Colonic mucosa (tissue), 4 donors: ENCODE measurements around the gene SERPINB6. TPM values are rescaled to one million over a fixed set of nuclear protein-coding genes. Genes with fewer than 3 reads are reported as not detected.

Experiments
- DNase-seq: peaks from one replicate; pipeline ENCODE4 v3.0.0-alpha.2; 2020
- H3K27ac ChIP-seq: fragments of 200-600 bp; one replicate; pipeline ENCODE4 v1.8.0; 2021
- H3K27me3 ChIP-seq: fragments of 200-600 bp; one replicate; pipeline ENCODE4 v1.8.0; 2021
- H3K36me3 ChIP-seq: fragments of 200-600 bp; one replicate; pipeline ENCODE4 v1.8.0; 2021
- H3K4me1 ChIP-seq: fragments of 200-600 bp; one replicate; pipeline ENCODE4 v1.8.0; 2021; ENCODE audit warnings: mild to moderate bottlenecking
- H3K4me3 ChIP-seq: fragments of 200-600 bp; one replicate; pipeline ENCODE4 v1.8.0; 2021
- H3K9ac ChIP-seq, 2 donors: one replicate each; pipeline ENCODE4 v1.7.0; 2013; ENCODE audit warnings: control low read depth in 2 of 2, low read depth in 2 of 2, low read length in 2 of 2
- H3K9me3 ChIP-seq: fragments of 200-600 bp; one replicate; pipeline ENCODE4 v1.8.0; 2021
- intact Hi-C: fragments of 100-400 bp; cut with DNase I; formaldehyde crosslinking; loops from one replicate; pipeline ENCODE4 v1.14.1; 2022
- total RNA-seq, 2 donors: library from RNA; stranded (reverse); fragmentation: NEBNext Ultra II Directional in 1 of 2; extraction: Animal tissue kit (Norgen Biotek cat#: 25700) in 1 of 2; gene quantifications; one replicate each; pipeline ENCODE4 v1.2.1, GENCODE V29; 2021
- TF ChIP-seq, protein P1 (sequence below): fragments of 200-600 bp; IDR thresholded peaks from one replicate; pipeline ENCODE4 v1.8.0; 2022; ENCODE audit warnings: antibody characterized with exemption, mild to moderate bottlenecking
- donor health status: healthy.
- donor health status: DM: no; HTN: no; CAD: no.
- donor health status: DM: no; HTN: no; CAD: no.

SERPINB6 gene
- total RNA-seq, 2 donors from 2014 or later: 139 to 285 TPM

DNA sequence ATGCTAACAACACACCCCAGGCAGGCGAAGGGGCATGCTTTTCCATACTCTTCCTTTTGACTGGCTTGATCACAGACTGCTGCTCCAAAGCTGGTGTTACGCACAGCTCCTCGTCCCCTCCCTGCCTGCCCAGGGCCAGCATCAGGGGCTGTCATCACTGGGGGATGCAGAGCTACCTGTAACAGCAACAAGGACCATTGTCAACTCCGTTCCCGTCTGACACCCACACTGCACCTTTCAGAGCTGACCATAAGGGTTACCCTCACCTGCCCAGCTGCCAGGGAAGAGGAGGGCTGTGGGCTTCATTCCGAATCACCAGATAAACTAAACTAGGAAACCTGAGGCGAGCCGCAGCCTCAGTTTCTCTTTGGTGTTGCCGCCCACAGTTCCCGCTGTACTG lies 43.8 kb upstream of the SERPINB6 start:
- no peak overlapping the region for H3K9ac ChIP-seq
- no peaks in the 10 kb centered on the region for H3K9me3 ChIP-seq
- intact Hi-C loops: no loop called here
- H3K4me1 ChIP-seq: no peaks in the 10 kb centered on the region
- no peaks in the 10 kb centered on the region for H3K27me3 ChIP-seq
- no peak overlapping the region for H3K27ac ChIP-seq
- no peaks in the 10 kb centered on the region for H3K36me3 ChIP-seq
- TF ChIP-seq, protein P1, sequence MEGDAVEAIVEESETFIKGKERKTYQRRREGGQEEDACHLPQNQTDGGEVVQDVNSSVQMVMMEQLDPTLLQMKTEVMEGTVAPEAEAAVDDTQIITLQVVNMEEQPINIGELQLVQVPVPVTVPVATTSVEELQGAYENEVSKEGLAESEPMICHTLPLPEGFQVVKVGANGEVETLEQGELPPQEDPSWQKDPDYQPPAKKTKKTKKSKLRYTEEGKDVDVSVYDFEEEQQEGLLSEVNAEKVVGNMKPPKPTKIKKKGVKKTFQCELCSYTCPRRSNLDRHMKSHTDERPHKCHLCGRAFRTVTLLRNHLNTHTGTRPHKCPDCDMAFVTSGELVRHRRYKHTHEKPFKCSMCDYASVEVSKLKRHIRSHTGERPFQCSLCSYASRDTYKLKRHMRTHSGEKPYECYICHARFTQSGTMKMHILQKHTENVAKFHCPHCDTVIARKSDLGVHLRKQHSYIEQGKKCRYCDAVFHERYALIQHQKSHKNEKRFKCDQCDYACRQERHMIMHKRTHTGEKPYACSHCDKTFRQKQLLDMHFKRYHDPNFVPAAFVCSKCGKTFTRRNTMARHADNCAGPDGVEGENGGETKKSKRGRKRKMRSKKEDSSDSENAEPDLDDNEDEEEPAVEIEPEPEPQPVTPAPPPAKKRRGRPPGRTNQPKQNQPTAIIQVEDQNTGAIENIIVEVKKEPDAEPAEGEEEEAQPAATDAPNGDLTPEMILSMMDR: no peak
- no peak for DNase-seq
- H3K4me3 ChIP-seq: no peak overlapping the region

DNA sequence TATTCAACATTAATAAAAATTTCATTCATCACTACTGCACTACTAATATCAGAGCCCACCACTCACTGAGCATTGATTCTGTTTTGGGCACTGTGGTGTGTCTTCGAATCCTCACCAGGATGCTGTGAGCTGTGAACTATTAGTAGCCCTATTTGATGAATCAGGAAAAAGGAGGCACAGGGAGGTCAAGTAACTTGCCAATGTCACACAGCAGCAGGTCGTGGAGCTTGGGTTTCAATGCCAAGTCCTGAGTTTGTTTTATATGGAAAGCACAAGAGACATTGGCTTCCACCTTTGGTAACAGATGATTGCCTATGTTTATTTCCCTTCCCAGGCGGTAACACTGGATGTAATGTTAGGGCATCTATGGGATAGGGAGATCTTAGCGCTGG lies 43.3 kb upstream of the SERPINB6 start:
- no peaks in the 10 kb centered on the region for H3K36me3 ChIP-seq
- H3K4me1 ChIP-seq: no peaks in the 10 kb centered on the region
- no peak overlapping the region for H3K9ac ChIP-seq
- intact Hi-C loops: no loop called here
- H3K9me3 ChIP-seq: no peaks in the 10 kb centered on the region
- no peaks in the 10 kb centered on the region for H3K27me3 ChIP-seq
- no peak for DNase-seq
- H3K4me3 ChIP-seq: no peak overlapping the region
- no peak overlapping the region for H3K27ac ChIP-seq
- TF ChIP-seq, protein P1: no peak

DNA sequence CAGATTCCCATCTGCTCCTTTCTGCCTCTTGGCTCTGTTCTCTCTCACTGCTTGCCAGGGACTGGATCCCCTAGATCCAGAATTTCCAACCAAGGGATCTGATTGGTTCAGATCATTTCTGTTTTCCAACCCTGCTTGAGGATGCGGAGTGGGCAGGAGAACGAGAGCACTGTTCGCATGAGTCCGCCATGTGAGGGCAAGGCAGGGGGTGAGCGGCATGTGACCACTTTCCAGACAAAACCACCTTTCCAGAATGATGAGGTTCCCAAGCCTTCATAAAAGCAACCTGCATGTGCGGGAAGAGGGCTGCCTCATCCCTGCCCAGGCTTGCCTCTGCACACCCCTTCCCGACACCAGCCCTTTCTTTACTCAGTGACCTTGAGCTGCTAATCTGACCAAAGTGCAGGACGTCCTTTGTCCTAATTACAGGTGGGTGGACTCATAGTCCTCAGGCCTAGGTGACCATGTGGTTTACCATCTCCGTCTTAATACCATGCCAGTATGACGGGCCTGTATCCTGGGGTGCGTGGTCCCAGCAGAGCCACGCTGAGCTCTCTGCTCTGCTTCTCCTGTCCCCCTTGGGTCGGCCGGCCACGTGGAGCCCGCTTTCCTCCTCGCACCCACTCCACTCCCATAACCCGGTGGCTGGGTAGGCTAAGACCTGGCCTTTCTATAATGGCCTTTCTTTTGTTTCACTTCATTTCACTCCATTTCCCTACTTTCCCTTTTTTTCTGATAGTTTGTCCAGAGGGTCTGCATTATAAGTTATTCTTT lies 42.7 kb upstream of the SERPINB6 start:
- H3K4me1 ChIP-seq: no peaks in the 10 kb centered on the region
- no peak overlapping the region for H3K27ac ChIP-seq
- TF ChIP-seq, protein P1: no peak
- no peak overlapping the region for H3K4me3 ChIP-seq
- DNase-seq: no peak
- no peaks in the 10 kb centered on the region for H3K9me3 ChIP-seq
- intact Hi-C loops: no loop called here
- no peaks in the 10 kb centered on the region for H3K27me3 ChIP-seq
- no peaks in the 10 kb centered on the region for H3K36me3 ChIP-seq
- H3K9ac ChIP-seq: no peak overlapping the region

DNA sequence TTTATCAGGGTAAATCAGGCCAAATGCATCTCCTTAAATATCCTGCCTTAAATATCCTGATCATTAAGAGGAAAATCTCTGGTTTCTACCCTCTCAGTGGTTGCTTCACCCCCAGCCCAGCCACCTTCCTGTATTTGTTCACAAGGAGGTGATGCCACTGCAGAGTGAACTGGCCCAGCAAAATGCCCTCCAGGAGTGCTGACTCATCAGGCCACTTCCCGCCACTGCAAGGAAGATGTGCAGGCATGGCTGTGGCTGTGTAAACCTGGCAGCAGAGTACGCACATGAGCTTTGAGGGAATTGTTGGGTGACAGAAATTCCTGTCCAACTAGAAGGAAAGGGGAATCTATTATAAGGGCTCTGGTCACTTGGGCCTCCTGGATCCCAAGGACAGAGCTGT lies 42.1 kb upstream of the SERPINB6 start:
- Histone ChIP-seq H3K27me3 (no peaks in the 10 kb centered on the region), H3K27ac (no peak overlapping the region), H3K4me1 (no peaks in the 10 kb centered on the region), H3K4me3 (no peak overlapping the region), H3K9me3 (no peaks in the 10 kb centered on the region), H3K9ac (no peak overlapping the region), H3K36me3 (no peaks in the 10 kb centered on the region)
- TF ChIP-seq, protein P1: no peak
- intact Hi-C loops: no loop called here
- DNase-seq: no peak

DNA sequence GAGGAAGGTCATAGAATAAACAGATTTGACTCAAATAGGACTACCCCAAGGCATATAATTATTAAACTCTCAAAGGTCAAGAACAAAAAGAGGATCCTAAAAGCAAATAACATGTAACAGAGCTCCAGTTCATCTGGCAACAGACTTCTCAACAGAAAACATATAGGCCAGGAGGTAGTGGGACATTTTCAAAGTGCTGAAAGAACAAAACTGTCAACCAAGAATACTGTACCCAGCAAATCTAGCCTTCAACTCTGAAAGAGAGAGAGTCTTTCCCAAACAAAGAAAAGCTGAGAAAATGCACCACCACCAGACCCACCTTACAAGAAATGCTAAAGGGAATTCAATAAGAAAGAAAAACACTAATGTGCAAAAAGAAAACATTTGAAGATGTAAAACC lies 40.2 kb upstream of the SERPINB6 start:
- intact Hi-C loops: no loop called here
- TF ChIP-seq, protein P1: no peak

More for the DNA sequence above, 40.2 kb upstream of the SERPINB6 start:
- Histone ChIP-seq H3K4me3 (no peak overlapping the region), H3K9me3 (no peaks in the 10 kb centered on the region), H3K36me3 (no peaks in the 10 kb centered on the region), H3K9ac (no peak overlapping the region), H3K27me3 (no peaks in the 10 kb centered on the region), H3K27ac (no peak overlapping the region), H3K4me1 (no peaks in the 10 kb centered on the region)
- no peak for DNase-seq
